OCI-LY3 (cell line): Measurements from ENCODE around the gene CTU2.

ENCODE experiments used
- H2AFZ ChIP-seq: fragments of 200-600, 300-600 bp; shearing (Covaris generic); 2 replicates; pipeline ENCODE4 v1.6.0; 2014; ENCODE audit warnings: antibody characterized with exemption, low read depth, low read length
- H3K27ac ChIP-seq: fragments of 200-600, 300-600 bp; sonication (generic); 2 replicates; pipeline ENCODE4 v1.5.1; 2014; ENCODE audit warnings: mild to moderate bottlenecking, low read length, moderate library complexity, mixed read lengths
- H3K27me3 ChIP-seq: fragments of 200-600, 300-600 bp; sonication (generic); 2 replicates; pipeline ENCODE4 v1.6.1; 2014; ENCODE audit warnings: low read depth, low read length, mixed read lengths
- H3K36me3 ChIP-seq: fragments of 200-600, 300-600 bp; sonication (generic); replicated peaks from 2 replicates; pipeline ENCODE3; 2014; ENCODE audit warnings: low read depth, low read length, mixed read lengths
- H3K4me1 ChIP-seq: fragments of 300-600, 200-600 bp; sonication (generic); 2 replicates; pipeline ENCODE4 v1.6.1; 2014; ENCODE audit warnings: low read length, mixed read lengths
- H3K4me2 ChIP-seq: fragments of 200-600, 300-600 bp; sonication (generic); 2 replicates; pipeline ENCODE4 v1.6.1; 2014; ENCODE audit warnings: low read length, mixed read lengths
- H3K4me3 ChIP-seq: fragments of 300-600, 200-600 bp; sonication (generic); 2 replicates; pipeline ENCODE4 v1.5.1; 2014; ENCODE audit warnings: antibody characterized with exemption, mild to moderate bottlenecking, low read length, moderate library complexity
- H3K79me2 ChIP-seq: fragments of 300-600, 200-600 bp; shearing (Covaris generic); 2 replicates; pipeline ENCODE4 v1.6.1; 2014; ENCODE audit warnings: mild to moderate bottlenecking, low read length, mixed read lengths
- H3K9ac ChIP-seq: fragments of 300-600, 200-600 bp; shearing (Covaris generic); 2 replicates; pipeline ENCODE4 v1.6.0; 2014; ENCODE audit warnings: mild to moderate bottlenecking, low read length, moderate library complexity
- H3K9me3 ChIP-seq: fragments of 200-600, 300-600 bp; shearing (Covaris generic); 2 replicates; pipeline ENCODE4 v1.6.1; 2014; ENCODE audit warnings: low read length, mixed read lengths; ENCODE audit not compliant: insufficient read depth
- H4K20me1 ChIP-seq: fragments of 200-600, 300-600 bp; sonication (generic); 2 replicates; pipeline ENCODE4 v1.6.1; 2016; ENCODE audit warnings: low read length, mixed read lengths; ENCODE audit not compliant: insufficient read depth
- EZH2phosphoT487 ChIP-seq: fragments of 200-600 bp; shearing (Covaris generic); IDR thresholded peaks from 2 replicates; pipeline ENCODE4 v1.6.1; 2018; ENCODE audit warnings: antibody characterized with exemption, mixed run types, low read depth
- TF ChIP-seq, protein P1 (sequence below): fragments of 200-600, 300-600 bp; sonication (generic); IDR thresholded peaks from 2 replicates; pipeline ENCODE4 v1.5.1; 2014; ENCODE audit warnings: antibody characterized with exemption, low read length, low read depth

CTU2 gene

DNA sequence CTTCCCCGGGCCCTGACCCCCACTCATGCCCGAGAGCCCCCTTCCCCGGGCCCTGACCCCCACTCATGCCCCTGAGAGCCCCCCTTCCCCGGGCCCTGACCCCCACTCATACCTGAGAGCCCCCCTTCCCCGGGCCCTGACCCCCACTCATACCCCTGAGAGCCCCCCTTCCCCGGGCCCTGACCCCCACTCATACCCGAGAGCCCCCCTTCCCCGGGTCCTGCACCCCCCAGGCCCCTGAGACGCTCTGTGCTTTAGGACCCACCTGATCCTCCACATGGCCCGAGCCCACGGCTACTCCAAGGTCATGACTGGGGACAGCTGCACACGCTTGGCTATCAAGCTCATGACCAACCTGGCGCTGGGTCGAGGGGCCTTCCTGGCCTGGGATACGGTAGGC, 6.8 kb downstream of the CTU2 start:
- H3K27ac ChIP-seq: no peak overlapping the region
- TF ChIP-seq, protein P1, sequence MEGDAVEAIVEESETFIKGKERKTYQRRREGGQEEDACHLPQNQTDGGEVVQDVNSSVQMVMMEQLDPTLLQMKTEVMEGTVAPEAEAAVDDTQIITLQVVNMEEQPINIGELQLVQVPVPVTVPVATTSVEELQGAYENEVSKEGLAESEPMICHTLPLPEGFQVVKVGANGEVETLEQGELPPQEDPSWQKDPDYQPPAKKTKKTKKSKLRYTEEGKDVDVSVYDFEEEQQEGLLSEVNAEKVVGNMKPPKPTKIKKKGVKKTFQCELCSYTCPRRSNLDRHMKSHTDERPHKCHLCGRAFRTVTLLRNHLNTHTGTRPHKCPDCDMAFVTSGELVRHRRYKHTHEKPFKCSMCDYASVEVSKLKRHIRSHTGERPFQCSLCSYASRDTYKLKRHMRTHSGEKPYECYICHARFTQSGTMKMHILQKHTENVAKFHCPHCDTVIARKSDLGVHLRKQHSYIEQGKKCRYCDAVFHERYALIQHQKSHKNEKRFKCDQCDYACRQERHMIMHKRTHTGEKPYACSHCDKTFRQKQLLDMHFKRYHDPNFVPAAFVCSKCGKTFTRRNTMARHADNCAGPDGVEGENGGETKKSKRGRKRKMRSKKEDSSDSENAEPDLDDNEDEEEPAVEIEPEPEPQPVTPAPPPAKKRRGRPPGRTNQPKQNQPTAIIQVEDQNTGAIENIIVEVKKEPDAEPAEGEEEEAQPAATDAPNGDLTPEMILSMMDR: no peak
- no peak for TF ChIP-seq EZH2phosphoT487
- H3K27me3 ChIP-seq: no peaks in the 10 kb centered on the region
- no peak overlapping the region for H3K4me2 ChIP-seq
- H3K79me2 ChIP-seq: peaks cover 29% of the 10 kb centered on the region
- no peaks in the 10 kb centered on the region for H3K9me3 ChIP-seq
- no peak overlapping the region for H3K9ac ChIP-seq
- H2AFZ ChIP-seq: no peak overlapping the region
- no peaks in the 10 kb centered on the region for H3K4me1 ChIP-seq
- no peaks in the 10 kb centered on the region for H4K20me1 ChIP-seq
- no peak overlapping the region for H3K4me3 ChIP-seq
- H3K36me3 ChIP-seq: peaks cover 14% of the 10 kb centered on the region

- H3K27me3 ChIP-seq: no peaks in the 10 kb centered on the region
- H3K4me3 ChIP-seq: no peak overlapping the region
- peaks cover 21% of the 10 kb centered on the region for H3K79me2 ChIP-seq
- H3K9ac ChIP-seq: no peak overlapping the region
- no peaks in the 10 kb centered on the region for H4K20me1 ChIP-seq
- no peaks in the 10 kb centered on the region for H3K4me1 ChIP-seq
- TF ChIP-seq, protein P1: no peak
- no peak for TF ChIP-seq EZH2phosphoT487
- H3K27ac ChIP-seq: no peak overlapping the region
- no peak overlapping the region for H3K4me2 ChIP-seq
- H2AFZ ChIP-seq: no peak overlapping the region
- peaks cover 16% of the 10 kb centered on the region for H3K36me3 ChIP-seq
- no peaks in the 10 kb centered on the region for H3K9me3 ChIP-seq
Observed at GRCh38 chr16:88713568-88714419, 7.5 kb downstream of the CTU2 start.

- Histone ChIP-seq H3K4me3 (no peak overlapping the region), H3K4me2 (no peak overlapping the region), H3K79me2 (peaks cover 13% of the 10 kb centered on the region), H4K20me1 (no peaks in the 10 kb centered on the region), H3K4me1 (no peaks in the 10 kb centered on the region), H3K9ac (no peak overlapping the region), H3K36me3 (peaks cover 18% of the 10 kb centered on the region), H3K27me3 (no peaks in the 10 kb centered on the region), H2AFZ (no peak overlapping the region), H3K9me3 (no peaks in the 10 kb centered on the region), H3K27ac (no peak overlapping the region)
- TF ChIP-seq EZH2phosphoT487: no peak
- TF ChIP-seq, protein P1: no peak
Observed at GRCh38 chr16:88714420-88715302, 8.4 kb downstream of the CTU2 start.
